ENCODE results near the gene GALNT6. TPM values are rescaled to one million over a fixed set of nuclear protein-coding genes. Genes with fewer than 3 reads are reported as not detected.
"Not testable (repeated sequence)": the region's sequence is repeated elsewhere in the genome, so short reads cannot be mapped to it uniquely, and the experiment has no call there.

Gene GALNT6
- total RNA-seq, 4 donors from 2014 or later = 1.3 to 16.4 (median 4.7) TPM

GRCh38 chr12:51342416-51342815 is 48.8 kb downstream of the GALNT6 start:
- TF ChIP-seq POLR2A (IDR thresholded peaks at IDR 0.05) = no peak
- no peak for TF ChIP-seq CTCF (IDR thresholded peaks at IDR 0.05)
- no peak overlapping the region for H3K4me3 ChIP-seq (ENCODE audit: low read depth, poor library complexity, severe bottlenecking)
- intact Hi-C loops (cut with DNase I; ENCODE audit: low total_unique reads) = loop anchor here (5.0 kb wide), 1 partner anchor 75 kb away; no protein-coding TSS in a partner anchor
- WGBS, 2 donors = 68 to 74% methylated on average over 10 of the region's 10 CpGs
- DNase-seq (ENCODE audit: low spot score in 2 of 2) = no peak

GRCh38 chr12:51341251-51342007 is 49.8 kb downstream of the GALNT6 start:
- WGBS, 2 donors = 31 to 42% methylated on average over 9 of the region's 9 CpGs
- peak; percentile 76 to 92 for DNase-seq (ENCODE audit: low spot score in 2 of 2)
- H3K4me3 ChIP-seq (ENCODE audit: low read depth, poor library complexity, severe bottlenecking) = no peak overlapping the region
- TF ChIP-seq POLR2A (IDR thresholded peaks at IDR 0.05) (no peak), CTCF (IDR thresholded peaks at IDR 0.05) (peak in 2 of 3 donors; percentile 69 to 94)
- intact Hi-C loops (cut with DNase I; ENCODE audit: low total_unique reads) = loop anchor here (5.0 kb wide), 1 partner anchor 74 kb away; no protein-coding TSS in a partner anchor

GRCh38 chr12:51339750-51340149 is 51.5 kb downstream of the GALNT6 start:
- WGBS, 2 donors = 71 to 82% methylated on average over 6 of the region's 6 CpGs
- intact Hi-C loops (cut with DNase I; ENCODE audit: low total_unique reads) = loop anchor here (5.0 kb wide), 1 partner anchor 72 kb away; no protein-coding TSS in a partner anchor
- no peak for TF ChIP-seq CTCF (IDR thresholded peaks at IDR 0.05)
- H3K4me3 ChIP-seq (ENCODE audit: low read depth, poor library complexity, severe bottlenecking) = no peak overlapping the region
- DNase-seq (ENCODE audit: low spot score in 2 of 2) = no peak

GRCh38 chr12:51337336-51337735 is 53.9 kb downstream of the GALNT6 start:
- intact Hi-C loops (cut with DNase I; ENCODE audit: low total_unique reads); H3K4me3 ChIP-seq (ENCODE audit: low read depth, poor library complexity, severe bottlenecking); DNase-seq (ENCODE audit: low spot score in 2 of 2): not testable (repeated sequence)

GRCh38 chr12:51335931-51336330 is 55.3 kb downstream of the GALNT6 start:
- H3K4me3 ChIP-seq (ENCODE audit: low read depth, poor library complexity, severe bottlenecking) = no peak overlapping the region
- TF ChIP-seq POLR2A (IDR thresholded peaks at IDR 0.05) (no peak), CTCF (IDR thresholded peaks at IDR 0.05) (no peak)
- WGBS, 2 donors = 83 to 92% methylated on average over 2 of the region's 2 CpGs
- no peak for DNase-seq (ENCODE audit: low spot score in 2 of 2)
- intact Hi-C loops (cut with DNase I; ENCODE audit: low total_unique reads) = no loop called here

GRCh38 chr12:51334764-51335163 is 56.4 kb downstream of the GALNT6 start:
- DNase-seq (ENCODE audit: low spot score in 2 of 2) = no peak
- WGBS, 2 donors = 65 to 78% methylated on average over 4 of the region's 4 CpGs
- intact Hi-C loops (cut with DNase I; ENCODE audit: low total_unique reads) = no loop called here
- no peak overlapping the region for H3K4me3 ChIP-seq (ENCODE audit: low read depth, poor library complexity, severe bottlenecking)
- no peak for TF ChIP-seq POLR2A (IDR thresholded peaks at IDR 0.05)
- no peak for TF ChIP-seq CTCF (IDR thresholded peaks at IDR 0.05)

Data from lower leg skin (tissue), 4 donors.